ENCODE measurements around the gene DNASE2. TPM values are rescaled to one million over a fixed set of nuclear protein-coding genes. Genes with fewer than 3 reads are reported as not detected.

The DNASE2 gene
- total RNA-seq, 1 experiment from 2014 or later: 23.8 TPM

DNA sequence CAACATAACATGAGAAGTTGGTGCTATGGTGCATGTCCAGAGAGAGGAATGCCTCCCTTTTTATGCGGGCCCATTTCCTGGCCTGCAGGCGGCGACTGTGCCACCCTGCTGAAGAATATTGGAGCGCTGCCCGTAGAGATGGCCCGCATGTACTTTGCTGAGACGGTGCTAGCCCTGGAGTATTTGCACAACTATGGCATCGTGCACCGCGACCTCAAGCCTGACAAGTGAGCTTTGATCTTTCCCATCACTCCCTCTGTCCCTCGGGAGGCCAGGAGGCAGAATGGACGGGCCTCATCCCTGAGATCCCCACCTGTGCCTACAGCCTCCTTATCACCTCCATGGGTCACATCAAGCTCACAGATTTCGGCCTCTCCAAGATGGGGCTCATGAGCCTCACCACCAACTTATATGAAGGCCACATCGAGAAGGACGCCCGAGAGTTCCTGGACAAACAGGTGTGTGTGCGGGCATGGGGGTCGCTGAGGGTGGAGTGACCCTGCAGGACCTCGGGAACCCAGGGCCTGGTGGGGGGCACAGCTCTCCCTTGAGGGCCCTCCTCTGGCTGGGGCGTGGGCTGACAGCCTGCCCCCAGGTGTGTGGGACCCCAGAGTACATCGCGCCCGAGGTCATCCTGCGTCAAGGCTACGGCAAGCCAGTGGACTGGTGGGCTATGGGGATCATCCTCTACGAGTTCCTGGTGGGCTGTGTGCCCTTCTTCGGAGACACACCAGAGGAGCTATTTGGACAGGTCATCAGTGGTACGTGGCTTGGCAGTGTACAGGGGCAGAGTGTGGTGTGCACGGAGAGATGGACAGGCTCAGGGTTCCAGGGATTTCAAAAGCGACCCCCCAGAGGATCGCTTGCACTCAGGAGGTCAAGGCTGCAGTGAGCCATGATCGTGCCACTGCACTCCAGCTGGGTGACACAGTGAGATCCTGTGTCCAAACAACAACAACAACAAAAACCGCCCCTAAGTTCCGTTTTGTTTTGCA is 16.2 kb downstream of the DNASE2 start:
- Histone ChIP-seq H2BK5ac (ENCODE audit: insufficient read length, low read length) (no peak overlapping the region), H3K4me1 (ENCODE audit: insufficient read depth, low read length) (peaks cover 3% of the 10 kb centered on the region; the same call in 1 of the 2 replicates), H3K23ac (ENCODE audit: insufficient read length, low read depth, low read length) (no peak overlapping the region), H3K79me2 (ENCODE audit: insufficient read depth, low read length) (no peaks in the 10 kb centered on the region), H3K9ac (ENCODE audit: extremely low read depth, insufficient read length, low read length) (no peak overlapping the region), H3K56ac (ENCODE audit: insufficient read length, low read depth, low read length) (no peak overlapping the region), H3K27me3 (ENCODE audit: insufficient read depth, low read length) (no peaks in the 10 kb centered on the region), H3K9me3 (ENCODE audit: control insufficient read depth, low read depth, low read length) (no peaks in the 10 kb centered on the region), H4K8ac (replicated peaks; ENCODE audit: insufficient read length, low read depth, low read length) (no peak overlapping the region), H3K4me2 (ENCODE audit: insufficient read depth, insufficient read length, low read length) (no peak overlapping the region), H2BK12ac (ENCODE audit: insufficient read length, low read depth, low read length) (no peak overlapping the region), H3K18ac (ENCODE audit: insufficient read length, low read depth, low read length) (no peak overlapping the region), H3K14ac (ENCODE audit: insufficient read depth, low read length) (no peak overlapping the region), H3K4ac (ENCODE audit: low read depth, low read length) (no peak overlapping the region), H2BK15ac (ENCODE audit: low read depth, low read length) (no peak overlapping the region), H3K23me2 (ENCODE audit: insufficient read length, low read depth, low read length, poor library complexity, severe bottlenecking) (peaks cover 5% of the 10 kb centered on the region), H3T11ph (ENCODE audit: low read length) (no peak overlapping the region), H4K5ac (ENCODE audit: insufficient read length, low read depth, low read length) (no peak overlapping the region), H2BK20ac (ENCODE audit: low read depth, low read length, poor library complexity, severe bottlenecking) (no peak overlapping the region), H4K91ac (ENCODE audit: insufficient read length, low read depth, low read length) (no peak overlapping the region), H3K27ac (ENCODE audit: insufficient read length, low read depth, low read length) (no peak overlapping the region), H2AFZ (ENCODE audit: low read length) (no peak overlapping the region), H2BK120ac (ENCODE audit: low read depth, low read length, poor library complexity, severe bottlenecking) (no peak overlapping the region), H3K79me1 (ENCODE audit: insufficient read depth, low read depth, low read length, poor library complexity, severe bottlenecking) (no peaks in the 10 kb centered on the region), H4K20me1 (ENCODE audit: control insufficient read depth, insufficient read depth, insufficient read length) (peaks cover 7% of the 10 kb centered on the region), H2AK5ac (ENCODE audit: insufficient read length, low read length) (no peak overlapping the region)
- TF ChIP-seq, protein P1, sequence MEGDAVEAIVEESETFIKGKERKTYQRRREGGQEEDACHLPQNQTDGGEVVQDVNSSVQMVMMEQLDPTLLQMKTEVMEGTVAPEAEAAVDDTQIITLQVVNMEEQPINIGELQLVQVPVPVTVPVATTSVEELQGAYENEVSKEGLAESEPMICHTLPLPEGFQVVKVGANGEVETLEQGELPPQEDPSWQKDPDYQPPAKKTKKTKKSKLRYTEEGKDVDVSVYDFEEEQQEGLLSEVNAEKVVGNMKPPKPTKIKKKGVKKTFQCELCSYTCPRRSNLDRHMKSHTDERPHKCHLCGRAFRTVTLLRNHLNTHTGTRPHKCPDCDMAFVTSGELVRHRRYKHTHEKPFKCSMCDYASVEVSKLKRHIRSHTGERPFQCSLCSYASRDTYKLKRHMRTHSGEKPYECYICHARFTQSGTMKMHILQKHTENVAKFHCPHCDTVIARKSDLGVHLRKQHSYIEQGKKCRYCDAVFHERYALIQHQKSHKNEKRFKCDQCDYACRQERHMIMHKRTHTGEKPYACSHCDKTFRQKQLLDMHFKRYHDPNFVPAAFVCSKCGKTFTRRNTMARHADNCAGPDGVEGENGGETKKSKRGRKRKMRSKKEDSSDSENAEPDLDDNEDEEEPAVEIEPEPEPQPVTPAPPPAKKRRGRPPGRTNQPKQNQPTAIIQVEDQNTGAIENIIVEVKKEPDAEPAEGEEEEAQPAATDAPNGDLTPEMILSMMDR (conservative IDR thresholded peaks at IDR 0.05): peak; percentile 20; the same call in 2 of the 3 replicates
- Mint-ChIP-seq H3K27me3 (ENCODE audit: low read depth) (peaks cover 11% of the 10 kb centered on the region), H3K9me3 (no peaks in the 10 kb centered on the region; a peak in 1 of 5 replicates), H3K27ac (no peak overlapping the region; a peak in 2 of 7 replicates), H3K4me1 (peaks cover 24 to 32% of the 10 kb centered on the region in 2 experiments), H3K4me3 (peak overlapping the region in 1 of 2 experiments; percentile 6; a peak in 1 of 5 replicates), H3K36me3 (ENCODE audit: insufficient read depth in 1 of 3, low read depth in 3 of 3) (peaks cover 12 to 15% (median 12%) of the 10 kb centered on the region in 3 experiments)
- no CpG with 5 or more reads among the region's 34 CpGs for WGBS (ENCODE audit: extremely low coverage, insufficient read length, low lambda C conversion rate)
- no peak for DNase-seq

Measured in H9 (cell line).